Measurements from ENCODE around the gene CCDC88B.
A peak's percentile ranks its signal among the peaks of the same experiment; 100 is the strongest.

CCDC88B gene

DNA sequence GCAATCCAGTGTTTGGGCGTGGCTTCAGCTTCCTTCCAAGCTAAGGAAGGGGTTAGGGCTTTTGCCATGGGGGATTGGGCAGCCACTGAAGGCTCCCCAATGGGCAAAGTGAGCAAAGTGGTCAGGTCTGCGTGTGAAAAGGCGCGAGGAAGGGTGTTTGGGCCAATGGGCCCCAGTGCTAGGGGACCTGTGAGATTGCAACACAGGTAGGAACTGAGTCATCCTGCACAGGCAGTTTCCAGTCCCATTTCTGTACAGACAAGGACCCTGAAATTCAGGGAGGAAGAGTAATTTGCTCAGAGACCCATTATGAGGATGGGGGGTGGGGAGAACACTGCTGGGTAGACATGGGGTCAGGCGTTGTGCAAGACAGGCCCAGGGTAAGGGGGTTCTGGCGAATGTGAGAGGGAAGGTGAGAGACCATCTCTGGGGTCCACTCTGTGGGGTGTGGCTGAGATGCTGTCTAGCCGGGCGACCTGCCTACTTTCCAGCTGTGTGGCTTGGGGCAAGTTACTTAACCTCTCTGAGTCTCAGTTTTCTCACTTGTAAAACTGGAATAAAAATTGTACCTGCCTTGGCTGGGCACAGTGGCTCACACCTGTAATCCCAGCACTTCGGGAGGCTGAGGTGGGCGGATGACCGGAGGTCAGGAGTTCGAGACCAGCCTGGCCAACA is 7.3 kb downstream of the CCDC88B start:
- H3K4me3 Mint-ChIP-seq, result no peak overlapping the region
- TF ChIP-seq, protein P1, sequence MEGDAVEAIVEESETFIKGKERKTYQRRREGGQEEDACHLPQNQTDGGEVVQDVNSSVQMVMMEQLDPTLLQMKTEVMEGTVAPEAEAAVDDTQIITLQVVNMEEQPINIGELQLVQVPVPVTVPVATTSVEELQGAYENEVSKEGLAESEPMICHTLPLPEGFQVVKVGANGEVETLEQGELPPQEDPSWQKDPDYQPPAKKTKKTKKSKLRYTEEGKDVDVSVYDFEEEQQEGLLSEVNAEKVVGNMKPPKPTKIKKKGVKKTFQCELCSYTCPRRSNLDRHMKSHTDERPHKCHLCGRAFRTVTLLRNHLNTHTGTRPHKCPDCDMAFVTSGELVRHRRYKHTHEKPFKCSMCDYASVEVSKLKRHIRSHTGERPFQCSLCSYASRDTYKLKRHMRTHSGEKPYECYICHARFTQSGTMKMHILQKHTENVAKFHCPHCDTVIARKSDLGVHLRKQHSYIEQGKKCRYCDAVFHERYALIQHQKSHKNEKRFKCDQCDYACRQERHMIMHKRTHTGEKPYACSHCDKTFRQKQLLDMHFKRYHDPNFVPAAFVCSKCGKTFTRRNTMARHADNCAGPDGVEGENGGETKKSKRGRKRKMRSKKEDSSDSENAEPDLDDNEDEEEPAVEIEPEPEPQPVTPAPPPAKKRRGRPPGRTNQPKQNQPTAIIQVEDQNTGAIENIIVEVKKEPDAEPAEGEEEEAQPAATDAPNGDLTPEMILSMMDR (IDR thresholded peaks at IDR 0.05; ENCODE audit: unreplicated experiment in 3 of 3), result no peak
- peaks cover 5% of the 10 kb centered on the region for H3K4me1 Mint-ChIP-seq
- no peak overlapping the region for H3K27ac Mint-ChIP-seq
- H3K9me3 Mint-ChIP-seq, result no peaks in the 10 kb centered on the region
- no peaks in the 10 kb centered on the region for H3K36me3 Mint-ChIP-seq (ENCODE audit: low read depth)
- peaks cover 8% of the 10 kb centered on the region for H3K27me3 Mint-ChIP-seq (ENCODE audit: low read depth)

- Mint-ChIP-seq H3K36me3 (ENCODE audit: low read depth) (no peaks in the 10 kb centered on the region), H3K27me3 (ENCODE audit: low read depth) (peaks cover 8% of the 10 kb centered on the region), H3K4me1 (peaks cover 5% of the 10 kb centered on the region), H3K4me3 (peak overlapping the region in 1 of 3 experiments; percentile 32), H3K27ac (no peak overlapping the region), H3K9me3 (no peaks in the 10 kb centered on the region)
- TF ChIP-seq, protein P1 (IDR thresholded peaks at IDR 0.05; ENCODE audit: unreplicated experiment in 3 of 3), result no peak
Observed at GRCh38 chr11:64348383-64349024, 8.5 kb downstream of the CCDC88B start.

DNA sequence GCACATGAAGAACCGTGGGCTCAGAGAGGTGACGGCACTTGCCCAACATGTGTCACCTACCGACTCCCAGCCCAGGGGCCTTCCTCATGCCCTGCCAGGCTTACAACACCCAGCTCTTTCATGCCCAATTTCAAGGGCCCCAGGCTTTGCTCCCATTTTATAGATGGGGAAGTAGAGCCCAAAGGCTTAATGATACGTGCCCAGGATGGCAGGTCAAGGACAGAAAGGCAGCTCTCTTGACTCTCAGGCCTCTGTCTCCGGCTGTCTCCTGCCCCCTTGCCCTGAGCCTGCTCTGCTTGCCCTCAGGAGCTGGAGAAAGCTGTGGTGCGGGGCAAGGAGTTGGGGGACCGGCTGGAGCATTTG is 9.0 kb downstream of the CCDC88B start:
- H3K27me3 Mint-ChIP-seq (ENCODE audit: low read depth), result peaks cover 8% of the 10 kb centered on the region
- H3K9me3 Mint-ChIP-seq, result no peaks in the 10 kb centered on the region
- TF ChIP-seq, protein P1 (IDR thresholded peaks at IDR 0.05; ENCODE audit: unreplicated experiment in 3 of 3), result no peak
- no peaks in the 10 kb centered on the region for H3K36me3 Mint-ChIP-seq (ENCODE audit: low read depth)
- peaks cover 5% of the 10 kb centered on the region for H3K4me1 Mint-ChIP-seq
- no peak overlapping the region for H3K4me3 Mint-ChIP-seq
- H3K27ac Mint-ChIP-seq, result no peak overlapping the region

- no peak overlapping the region for H3K4me3 Mint-ChIP-seq
- peaks cover 8% of the 10 kb centered on the region for H3K27me3 Mint-ChIP-seq (ENCODE audit: low read depth)
- TF ChIP-seq, protein P1 (IDR thresholded peaks at IDR 0.05; ENCODE audit: unreplicated experiment in 3 of 3), result no peak
- peaks cover 5% of the 10 kb centered on the region for H3K4me1 Mint-ChIP-seq
- no peaks in the 10 kb centered on the region for H3K9me3 Mint-ChIP-seq
- no peak overlapping the region for H3K27ac Mint-ChIP-seq
- no peaks in the 10 kb centered on the region for H3K36me3 Mint-ChIP-seq (ENCODE audit: low read depth)
Observed at GRCh38 chr11:64349404-64349803, 9.4 kb downstream of the CCDC88B start.

- Mint-ChIP-seq H3K4me3 (peak overlapping the region in 1 of 3 experiments; percentile 13), H3K27me3 (ENCODE audit: low read depth) (peaks cover 8% of the 10 kb centered on the region), H3K27ac (no peak overlapping the region), H3K36me3 (ENCODE audit: low read depth) (no peaks in the 10 kb centered on the region), H3K9me3 (no peaks in the 10 kb centered on the region), H3K4me1 (peaks cover 5% of the 10 kb centered on the region)
- TF ChIP-seq, protein P1 (IDR thresholded peaks at IDR 0.05; ENCODE audit: unreplicated experiment in 3 of 3), result no peak
Observed at GRCh38 chr11:64351136-64351631, 11.2 kb downstream of the CCDC88B start.
